Activated naive CD4-positive, alpha-beta T cell treated with anti-CD3 and anti-CD28 coated beads, Interleukin-2, amount 50 U/mL, for 16 hours (primary cell): ENCODE results near the gene B2M.
"Not testable (repeated sequence)": the region's sequence is repeated elsewhere in the genome, so short reads cannot be mapped to it uniquely, and the experiment has no call there.

Experiments used
- DNase-seq: peaks from one replicate; pipeline ENCODE4 v3.0.0-alpha.2; 2020

Gene B2M

DNA sequence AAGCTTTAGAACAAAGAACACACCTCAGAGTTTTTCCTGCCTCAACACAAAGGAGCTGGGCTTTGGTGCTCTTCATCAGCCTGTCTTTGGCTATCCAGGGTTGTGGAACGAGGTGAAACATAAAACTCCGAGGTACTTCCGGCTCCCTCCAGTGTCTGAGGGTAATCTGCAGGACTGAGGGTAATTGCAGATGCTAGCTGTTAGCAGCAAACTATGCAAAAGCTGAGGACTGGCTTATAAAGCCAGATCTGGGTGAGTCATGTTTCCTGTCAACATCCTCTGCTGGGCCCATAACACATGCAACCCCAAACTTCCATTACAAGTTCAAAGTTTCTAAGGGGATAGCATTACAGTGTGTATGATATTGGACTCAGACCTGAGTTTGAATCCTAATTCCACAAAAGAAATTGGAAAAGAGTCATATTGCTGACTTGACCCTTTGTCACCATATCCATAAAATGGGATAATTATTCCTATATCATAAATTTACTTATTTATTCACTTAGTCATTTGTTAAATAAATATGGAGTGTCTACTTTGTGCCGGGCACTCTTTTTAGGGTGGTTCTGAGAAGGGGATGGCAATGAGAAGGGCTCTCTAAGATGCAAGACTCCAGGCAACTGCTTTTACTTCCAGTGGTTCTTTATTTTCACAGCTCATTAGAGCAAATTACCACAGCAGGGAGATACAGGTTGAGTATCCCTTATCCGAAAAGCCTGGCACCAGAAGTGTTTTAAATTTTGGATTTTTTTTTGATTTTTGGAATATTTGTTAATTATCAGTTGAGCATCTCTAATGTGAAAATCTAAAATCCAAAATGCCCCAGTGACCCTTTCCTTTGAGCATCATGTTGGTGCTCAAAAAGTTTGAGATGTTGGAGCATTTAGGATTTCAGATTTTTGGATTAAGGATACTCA, 15.5 kb downstream of the B2M start:
- DNase-seq: peak; percentile 64

DNA sequence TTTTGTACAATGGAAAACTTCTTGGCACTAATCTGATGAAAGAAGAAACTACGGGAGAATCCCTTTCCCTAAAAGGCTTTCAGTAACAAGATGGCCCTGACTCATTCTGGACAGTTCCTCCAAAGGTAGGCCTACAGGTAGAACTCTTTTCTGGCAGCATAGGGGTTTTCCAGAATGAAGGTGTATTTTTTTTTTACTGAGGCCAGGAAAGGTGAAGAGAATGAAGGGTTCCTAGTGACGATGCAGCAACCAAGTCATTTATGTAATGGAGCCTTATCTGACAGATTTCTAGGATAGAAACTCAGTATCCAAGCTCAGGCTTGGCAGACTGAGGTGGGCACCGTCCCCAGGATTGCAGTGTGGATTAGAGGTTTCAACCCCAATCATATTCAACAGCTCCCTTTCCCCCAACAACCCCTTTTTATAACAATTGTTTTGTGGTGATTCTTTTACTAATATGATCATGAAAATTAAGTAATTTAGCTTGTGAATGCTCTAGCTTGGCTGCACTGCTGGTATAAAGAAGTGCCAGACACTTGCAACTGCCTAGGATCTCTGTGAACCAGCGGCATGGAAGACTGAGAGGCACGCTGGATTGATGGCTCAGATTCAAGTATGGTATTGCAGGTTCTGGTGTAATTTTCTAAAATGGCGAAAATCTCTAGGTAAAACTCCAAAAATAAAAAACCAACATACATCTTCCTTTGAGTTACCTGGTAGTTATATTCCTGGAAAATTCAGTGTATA, 16.3 kb downstream of the B2M start:
- no peak for DNase-seq

DNA sequence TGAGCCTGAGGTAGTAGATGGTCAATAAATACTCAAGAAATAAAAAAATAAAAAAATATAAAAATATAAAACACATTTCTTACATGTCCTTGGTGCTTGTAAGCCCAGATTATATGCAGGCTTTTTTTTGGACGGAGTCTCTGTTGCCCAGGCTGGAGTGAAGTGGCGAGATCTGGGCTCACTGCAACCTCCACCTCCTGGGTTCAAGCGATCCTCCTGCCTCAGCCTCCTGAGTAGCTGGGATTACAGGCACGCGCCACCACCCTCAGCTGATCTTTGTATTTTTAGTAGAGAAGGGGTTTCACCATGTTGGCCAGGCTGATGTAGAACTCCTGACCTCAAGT, 16.9 kb downstream of the B2M start:
- DNase-seq: not testable (repeated sequence)

DNA sequence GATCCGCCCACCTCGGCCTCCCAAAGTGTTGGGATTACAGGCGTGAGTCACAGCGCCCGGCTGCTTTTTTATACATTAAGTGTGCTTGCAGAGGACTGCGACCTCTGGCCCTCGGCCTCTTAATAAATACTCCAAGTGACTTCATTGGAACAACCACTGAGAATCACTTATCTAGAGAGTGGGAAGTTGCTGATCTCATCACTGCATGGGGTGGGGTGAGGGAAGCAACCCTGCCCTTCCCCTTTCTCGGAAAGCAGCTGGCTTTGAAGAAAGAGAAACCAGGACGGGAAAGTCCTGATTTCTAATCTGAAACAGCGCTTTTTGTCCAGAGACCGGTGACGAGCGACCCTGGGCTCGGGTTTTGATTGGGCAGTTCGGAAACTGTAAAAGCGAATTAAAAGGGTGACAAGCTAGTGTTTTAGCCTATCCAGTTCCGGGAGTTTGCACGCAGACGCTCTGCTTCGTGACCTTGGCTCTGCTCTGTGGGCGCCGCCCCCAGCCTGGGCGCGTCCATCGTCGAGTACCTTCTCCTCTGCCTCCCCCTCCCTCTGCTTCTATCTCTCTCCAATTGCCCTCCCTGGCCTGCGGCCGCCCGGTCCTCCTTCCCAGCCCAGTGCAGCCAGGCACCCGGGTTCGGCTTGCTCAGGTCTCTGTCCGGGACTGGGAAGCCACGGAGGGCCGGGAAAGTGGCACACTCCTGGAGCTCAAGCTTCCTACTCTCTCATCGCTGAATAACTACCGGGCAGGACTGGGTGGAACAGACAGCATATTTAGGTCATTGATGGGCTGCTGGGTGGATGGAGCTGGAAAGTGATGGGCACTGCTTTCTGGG, 17.5 kb downstream of the B2M start:
- peak; percentile 93 for DNase-seq

DNA sequence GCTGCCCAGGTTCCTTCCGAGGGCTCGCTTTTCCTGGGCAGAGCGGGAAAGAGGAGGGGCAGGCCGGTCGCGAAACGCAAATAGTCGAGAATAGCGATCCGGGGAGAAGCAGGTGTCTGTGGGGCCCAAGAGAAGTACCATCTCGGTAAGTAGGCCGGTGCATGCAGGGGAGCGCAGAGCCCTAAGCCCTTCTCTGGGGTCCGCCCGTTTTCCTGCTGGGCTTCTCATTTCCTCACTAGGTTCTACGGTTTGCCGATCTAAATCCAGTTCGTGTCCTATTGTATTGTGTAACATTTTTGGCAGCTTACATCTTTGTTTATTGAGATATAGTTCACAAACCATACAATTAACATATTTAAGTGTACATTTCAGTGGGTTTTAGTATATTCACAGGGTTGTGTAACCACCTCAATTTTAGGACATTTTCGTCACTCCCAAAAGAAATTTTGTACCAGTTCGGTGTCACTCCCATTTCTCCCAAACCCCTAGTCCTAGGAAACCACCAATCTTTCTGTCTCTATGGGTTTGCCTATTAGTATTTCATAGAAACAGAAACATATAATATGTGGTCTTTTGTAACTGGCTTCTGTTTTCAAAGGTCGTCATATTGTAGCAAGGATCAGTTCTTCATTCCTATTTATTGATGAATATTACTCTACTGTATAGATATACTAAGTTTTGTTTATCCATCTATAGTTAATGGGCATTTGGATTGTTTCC, 18.3 kb downstream of the B2M start:
- DNase-seq: peak; percentile 54

DNA sequence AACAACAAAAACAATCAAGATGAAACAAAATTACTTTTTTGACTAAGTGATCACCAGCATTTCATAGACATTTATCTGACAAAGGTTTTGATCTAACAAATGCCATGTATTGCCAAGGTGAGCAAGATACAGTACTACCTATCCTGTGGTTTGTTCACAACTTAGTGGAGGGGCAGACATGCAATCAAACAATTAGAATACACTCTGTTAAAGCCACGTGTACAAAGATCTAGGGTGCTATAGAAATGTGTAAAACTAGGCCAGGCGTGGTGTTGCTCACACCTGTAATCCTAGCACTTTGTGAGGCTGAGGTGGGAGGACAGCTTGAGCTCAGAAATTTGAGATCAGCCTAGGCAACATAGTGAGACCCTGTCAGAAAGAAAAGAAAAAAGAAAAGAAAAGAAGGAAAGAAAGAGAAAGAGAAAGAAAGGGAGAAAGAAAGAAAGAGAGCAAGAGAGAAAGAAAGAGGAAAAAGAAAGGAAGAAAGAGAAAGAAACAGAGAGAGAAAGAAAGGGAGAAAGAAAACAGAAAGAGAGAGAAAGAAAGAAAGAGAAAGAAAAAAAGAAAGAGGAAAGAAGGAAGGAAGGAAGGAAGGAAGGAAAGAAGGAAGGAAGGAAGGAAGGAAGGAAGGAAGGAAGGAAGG, 23.6 kb downstream of the B2M start:
- DNase-seq: no peak

DNA sequence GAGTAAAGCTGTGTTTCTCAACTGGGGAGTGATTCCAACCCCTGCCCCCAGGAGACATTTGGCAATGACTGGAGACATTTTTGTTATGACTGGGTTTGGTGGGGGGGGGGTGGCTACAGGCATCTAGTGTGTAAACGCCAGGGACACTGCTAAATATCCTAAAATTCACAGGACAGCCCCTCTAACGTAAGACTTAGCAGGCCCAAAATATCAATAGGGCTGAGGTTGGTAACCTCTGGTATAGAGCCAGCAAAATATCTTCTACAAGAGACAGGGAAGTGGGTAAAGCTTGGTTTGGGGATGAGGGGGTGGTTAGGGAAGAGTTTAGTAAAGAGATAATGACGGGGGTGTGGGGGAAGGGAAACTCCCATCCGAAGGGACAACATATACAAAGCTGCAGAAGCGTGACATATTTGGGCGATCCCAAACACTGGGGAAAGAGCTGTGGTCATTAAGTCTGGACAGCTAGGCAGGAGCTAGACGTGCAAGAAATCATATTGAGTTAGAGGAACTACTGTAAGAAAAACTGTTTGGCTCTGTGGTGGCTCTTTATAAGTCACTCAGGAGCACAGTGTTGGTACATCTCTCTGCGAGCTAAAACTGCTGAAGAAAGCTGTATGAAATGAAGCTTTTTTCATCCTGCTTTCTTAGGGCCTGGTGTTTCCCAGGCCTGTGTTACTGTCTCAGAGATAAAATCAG, 24.3 kb downstream of the B2M start:
- DNase-seq: peak; percentile 64

DNA sequence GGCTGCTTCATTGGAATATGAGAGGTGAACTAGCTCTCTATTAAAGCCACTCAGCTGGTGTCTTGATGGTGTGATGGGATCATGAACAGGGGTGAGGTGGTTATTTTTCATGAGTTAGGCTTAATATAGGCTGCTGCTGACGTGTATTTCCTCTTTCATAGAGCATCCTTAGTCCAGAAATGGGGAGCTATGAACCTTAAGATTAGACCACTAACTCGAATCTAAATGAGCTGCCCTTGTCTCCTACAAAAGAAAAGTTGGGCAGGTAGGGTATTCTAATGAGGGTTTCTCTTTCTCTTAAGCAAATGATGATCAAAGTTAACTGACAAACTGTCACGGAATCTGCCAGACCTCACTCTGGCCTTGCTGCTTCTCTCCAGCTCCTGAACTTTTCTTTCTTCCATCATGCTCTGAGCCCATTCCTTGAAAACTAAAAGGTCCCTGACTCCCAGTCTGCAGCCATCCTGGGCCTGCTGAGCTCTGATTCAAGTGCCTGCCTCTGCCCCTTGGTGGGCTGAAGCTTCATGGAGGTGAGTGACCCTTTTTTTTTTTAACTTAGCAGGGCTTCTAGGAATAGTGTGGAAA, 25.0 kb downstream of the B2M start, which contains the start of gene TRIM69:
TRIM69 (plus strand) TSS at position 348 of the 585 bp plus-strand sequence; CDS start at position 525, 177 bp downstream.
- no peak for DNase-seq

DNA sequence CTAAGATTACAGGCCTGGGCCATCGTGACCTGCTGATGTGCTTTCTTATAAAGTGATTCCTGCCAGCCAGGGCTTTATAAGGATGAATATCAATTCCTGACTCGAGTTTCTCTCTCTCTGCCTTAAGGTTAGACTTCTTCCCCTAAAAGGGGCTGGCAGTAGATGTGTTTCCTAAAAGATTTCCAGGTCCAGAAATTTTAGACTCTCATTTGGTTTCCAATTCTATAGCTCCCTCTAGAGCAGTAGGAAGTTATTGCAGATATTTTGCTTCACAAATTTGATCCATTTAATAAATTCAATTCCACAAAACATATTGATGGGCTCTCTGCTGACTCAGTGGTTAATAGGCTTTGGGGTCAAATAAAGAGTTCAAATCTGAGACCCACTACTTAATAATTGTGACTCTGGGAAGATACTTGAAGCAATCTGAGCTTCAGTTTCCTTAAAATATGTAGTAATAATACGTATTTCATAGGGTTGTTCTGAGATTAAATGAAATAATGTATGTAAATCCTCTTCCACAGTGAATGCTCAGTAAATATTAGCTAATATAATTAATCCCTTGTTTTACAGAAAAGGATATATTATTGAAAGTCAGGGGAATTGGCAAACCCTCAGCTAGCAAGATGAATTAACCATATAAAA, 27.1 kb downstream of the B2M start:
- DNase-seq: no peak

DNA sequence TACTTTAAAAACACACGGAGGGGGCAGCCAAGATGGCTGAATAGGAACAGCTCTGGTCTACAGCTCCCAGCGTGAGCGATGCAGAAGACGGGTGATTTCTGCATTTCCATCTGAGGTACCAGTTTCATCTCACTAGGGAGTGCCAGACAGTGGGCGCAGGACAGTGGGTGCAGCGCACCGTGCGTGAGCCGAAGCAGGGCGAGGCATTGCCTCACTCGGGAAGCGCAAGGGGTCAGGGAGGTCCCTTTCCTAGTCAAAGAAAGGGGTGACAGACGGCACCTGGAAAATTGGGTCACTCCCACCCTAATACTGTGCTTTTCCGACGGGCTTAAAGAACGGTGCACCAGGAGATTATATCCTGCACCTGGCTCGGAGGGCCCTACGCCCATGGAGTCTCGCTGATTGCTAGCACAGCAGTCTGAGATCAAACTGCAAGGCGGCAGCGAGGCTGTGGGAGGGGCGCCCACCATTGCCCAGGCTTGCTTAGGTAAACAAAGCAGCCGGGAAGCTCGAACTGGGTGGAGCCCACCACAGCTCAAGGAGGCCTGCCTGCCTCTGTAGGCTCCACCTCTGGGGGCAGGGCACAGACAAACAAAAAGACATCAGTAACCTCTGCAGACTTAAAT, 28.0 kb downstream of the B2M start:
- DNase-seq: not testable (repeated sequence)

DNA sequence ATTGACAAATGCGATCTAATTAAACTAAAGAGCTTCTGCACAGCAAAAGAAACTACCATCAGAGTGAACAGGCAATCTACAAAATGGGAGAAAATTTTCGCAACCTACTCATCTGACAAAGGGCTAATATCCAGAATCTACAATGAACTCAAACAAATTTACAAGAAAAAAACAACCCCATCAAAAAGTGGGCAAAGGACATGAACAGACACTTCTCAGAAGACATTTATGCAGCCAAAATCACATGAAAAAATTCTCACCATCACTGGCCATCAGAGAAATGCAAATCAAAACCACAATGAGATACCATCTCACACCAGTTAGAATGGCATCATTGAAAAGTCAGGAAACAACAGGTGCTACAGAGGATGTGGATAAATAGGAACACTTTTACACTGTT, 32.1 kb downstream of the B2M start:
- DNase-seq: not testable (repeated sequence)

DNA sequence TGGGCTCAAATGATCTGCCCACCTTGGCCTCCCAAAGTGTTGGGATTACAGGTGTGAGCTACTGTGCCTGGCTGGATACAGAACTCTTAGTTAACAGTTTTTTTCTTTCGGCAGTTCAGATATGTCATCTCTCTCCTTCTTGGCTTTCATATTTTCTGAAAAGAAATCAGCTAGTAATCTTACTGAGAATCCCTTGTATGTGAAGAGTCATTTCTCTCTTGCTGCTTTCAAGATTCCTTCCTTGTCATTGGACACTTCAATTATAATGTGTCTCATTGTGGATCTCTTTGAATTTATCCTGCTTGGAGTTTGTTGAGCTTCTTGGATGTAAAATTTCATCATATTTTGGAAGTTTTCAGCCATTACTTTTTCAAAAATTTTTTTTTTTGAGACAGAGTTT, 42.0 kb downstream of the B2M start:
- no peak for DNase-seq

DNA sequence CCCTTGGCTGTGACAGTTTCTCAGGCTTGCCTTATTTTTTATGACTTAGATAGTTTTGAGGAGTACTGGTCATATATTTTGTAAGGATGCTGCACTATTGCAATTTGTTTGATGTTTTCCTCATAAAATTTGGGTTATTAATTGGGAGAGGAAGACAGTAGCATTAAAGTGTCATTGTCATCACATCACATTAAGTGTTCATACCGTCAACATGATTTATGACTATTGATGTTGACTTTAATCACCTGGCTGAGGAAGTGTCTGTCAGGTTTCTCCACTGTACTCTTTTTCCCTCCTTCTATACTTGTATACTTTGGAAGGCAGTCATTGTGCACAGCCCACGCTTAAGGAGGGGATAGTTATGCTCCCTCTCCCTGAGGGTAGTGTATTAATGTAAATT, 51.9 kb downstream of the B2M start:
- DNase-seq: no peak

DNA sequence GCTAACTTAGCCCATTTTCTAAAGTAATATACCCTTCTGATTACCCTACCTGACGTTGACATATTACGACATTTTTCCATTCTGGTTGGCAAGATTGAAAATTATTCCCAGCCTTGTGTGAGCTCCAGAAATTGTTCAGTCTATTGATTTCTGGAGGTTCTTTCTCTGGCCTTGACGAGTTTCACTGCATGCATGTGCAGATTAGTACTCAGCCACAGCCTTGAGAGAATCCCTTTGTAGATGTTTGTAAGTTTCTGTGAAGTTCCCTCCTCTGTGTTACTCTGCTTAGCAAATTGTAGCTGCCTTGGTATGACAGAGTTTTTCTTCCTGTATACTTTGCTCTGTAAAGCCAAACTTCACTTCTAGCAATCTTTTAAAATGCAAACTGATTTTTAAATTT, 52.5 kb downstream of the B2M start:
- DNase-seq: no peak

DNA sequence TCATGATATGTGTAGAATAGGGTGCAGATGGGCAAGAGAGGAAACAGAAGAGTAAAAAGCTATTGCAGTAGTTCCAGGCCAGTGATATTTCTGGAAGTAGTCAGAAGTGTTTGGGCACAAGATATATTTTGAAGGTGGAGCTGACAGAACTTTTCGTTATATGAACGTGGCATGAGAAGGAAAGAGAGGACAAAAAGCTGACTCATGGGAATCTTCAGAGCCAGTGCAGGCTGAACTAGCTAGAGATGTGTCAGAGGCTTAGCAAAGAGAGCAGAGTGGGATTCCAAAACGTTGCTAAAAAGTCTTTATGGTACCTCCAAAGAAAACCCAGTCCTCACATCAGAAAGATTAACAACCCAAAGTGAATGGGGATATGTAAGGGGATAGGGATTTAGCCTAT, 53.7 kb downstream of the B2M start:
- no peak for DNase-seq
